GM18507 (cell line): ENCODE results near the gene RASSF1.
A peak's percentile ranks its signal among the peaks of the same experiment; 100 is the strongest.

Experiments
- DNase-seq: peaks from one replicate; pipeline ENCODE4 v3.0.0; 2011; ENCODE audit warnings: low read depth; ENCODE audit not compliant: insufficient read length; ENCODE audit errors: extremely low spot score
- FAIRE-seq: peaks from 2 replicates; lab custom pipeline; 2011; peaks lifted over from hg19 to GRCh38; lab: Jason Lieb, UNC

RASSF1 gene

GRCh38 chr3:50347187-50347813 is 6.7 kb upstream of the RASSF1 start:
- DNase-seq (no peak), FAIRE-seq (peak; percentile 72)

- peak; percentile 72 for FAIRE-seq
- no peak for DNase-seq
These were observed 5.1 kb upstream of the RASSF1 start, which contains the start of gene ZMYND10 for GRCh38 chr3:50345586-50346234. Gene ZMYND10, minus strand, starts transcription at chr3:50345732. Its CDS starts 153 bp downstream, at chr3:50345579.

- FAIRE-seq, result no peak
- DNase-seq, result no peak
These were observed 4.4 kb upstream of the RASSF1 start for GRCh38 chr3:50345008-50345407.

- no peak for FAIRE-seq
- DNase-seq, result no peak
These were observed 2.4 kb upstream of the RASSF1 start for GRCh38 chr3:50342813-50343633.

GRCh38 chr3:50341996-50342650 is 1.5 kb upstream of the RASSF1 start:
- FAIRE-seq (no peak), DNase-seq (no peak)

- DNase-seq, result no peak
These were observed 901 bp upstream of the RASSF1 start for GRCh38 chr3:50341537-50341936.

GRCh38 chr3:50340147-50340447 is 539 bp downstream of the RASSF1 start:
- DNase-seq (no peak), FAIRE-seq (no peak)

More at GRCh38 chr3:50341537-50341936, 901 bp upstream of the RASSF1 start:
- no peak for FAIRE-seq

GRCh38 chr3:50339485-50340146 is 1.0 kb downstream of the RASSF1 start:
- no peak for DNase-seq

GRCh38 chr3:50338965-50339364 is 1.7 kb downstream of the RASSF1 start:
- DNase-seq, result no peak
- peak; percentile 63 for FAIRE-seq

More at GRCh38 chr3:50339485-50340146, 1.0 kb downstream of the RASSF1 start:
- peak; percentile 26 for FAIRE-seq

- DNase-seq, result peak; percentile 98
- peak; percentile 98 for FAIRE-seq
These were observed 3.3 kb downstream of the RASSF1 start for GRCh38 chr3:50337175-50337861.

- DNase-seq (no peak), FAIRE-seq (no peak)
These were observed 4.0 kb downstream of the RASSF1 start for GRCh38 chr3:50336452-50337174.

- no peak for DNase-seq
- no peak for FAIRE-seq
These were observed 6.1 kb downstream of the RASSF1 start for GRCh38 chr3:50334339-50335075.

- DNase-seq (no peak), FAIRE-seq (no peak)
These were observed 6.8 kb downstream of the RASSF1 start for GRCh38 chr3:50333744-50334328.

GRCh38 chr3:50331364-50331907 is 9.2 kb downstream of the RASSF1 start:
- FAIRE-seq (no peak), DNase-seq (no peak)

GRCh38 chr3:50330330-50330729 is 10.3 kb downstream of the RASSF1 start:
- FAIRE-seq, result no peak
- DNase-seq, result no peak

GRCh38 chr3:50327943-50328691 is 12.5 kb downstream of the RASSF1 start, which contains the start of gene TUSC2:
Gene TUSC2, minus strand, starts transcription at chr3:50328223. Its CDS starts 124 bp downstream, at chr3:50328099.
- peak; percentile 97 for FAIRE-seq
- DNase-seq, result peak; percentile 92
